Activated CD8-positive, alpha-beta memory T cell treated with anti-CD3 and anti-CD28 coated beads for 48 hours (primary cell): ENCODE data around the gene GRB10.

Source experiments
- DNase-seq, 3 experiments: peaks; one replicate each; pipeline ENCODE4 v3.0.0-alpha.2; 2020; ENCODE audit warnings: low read depth in 2 of 3, low spot score in 2 of 3

GRB10 gene

GRCh38 chr7:50782375-50783208 is at the start of gene GRB10:
TSS of gene GRB10 (minus strand) at chr7:50782896. CDS start at chr7:50732322, 50,574 bp downstream.
- no peak for DNase-seq

DNA sequence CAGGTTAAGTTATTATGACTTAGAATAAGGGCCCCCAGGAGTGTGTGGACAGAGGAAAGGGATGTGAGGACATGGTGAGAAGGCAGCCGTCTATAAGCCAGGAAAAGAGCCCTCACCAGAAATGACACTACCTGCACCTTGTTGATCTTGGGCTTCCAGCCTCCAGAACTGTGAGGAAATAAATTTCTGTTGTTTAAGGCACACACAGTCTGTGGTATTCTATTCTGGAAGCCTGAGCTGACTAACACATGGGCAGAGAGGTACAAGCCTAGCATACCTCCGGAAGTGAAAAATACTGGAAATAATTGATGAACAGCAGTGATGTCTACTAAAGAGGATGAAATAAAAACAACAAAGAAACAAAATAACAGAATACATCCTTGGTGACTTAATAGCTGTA is 46.1 kb upstream of the GRB10 start:
- no peak for DNase-seq

GRCh38 chr7:50828116-50828515 is 45.4 kb upstream of the GRB10 start:
- DNase-seq, result no peak

- DNase-seq, result no peak
Measured at GRCh38 chr7:50827281-50827680, 44.6 kb upstream of the GRB10 start.

- peak in 2 of 3 experiments; percentile 8 to 18 for DNase-seq
Measured at GRCh38 chr7:50826371-50827172, 43.9 kb upstream of the GRB10 start.

DNA sequence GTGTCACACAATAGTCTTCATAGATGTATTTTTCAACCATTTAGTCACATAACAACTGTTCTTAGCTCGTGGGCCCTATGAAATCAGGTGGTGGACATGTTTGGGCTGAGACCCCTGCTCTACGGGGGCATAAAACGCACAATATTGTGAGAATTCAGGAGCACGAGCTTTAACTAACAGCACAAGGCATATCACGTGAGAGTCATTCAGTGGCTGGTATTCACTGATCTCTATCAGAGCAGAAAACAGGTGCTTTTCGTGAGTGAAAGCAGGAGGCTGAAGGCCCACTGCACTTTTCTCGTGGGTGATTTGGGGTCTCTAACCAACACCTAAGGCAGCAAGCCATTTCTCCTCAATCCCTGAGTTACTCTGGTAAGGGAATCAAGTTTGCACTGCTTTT is 42.8 kb upstream of the GRB10 start:
- no peak for DNase-seq

- DNase-seq, result no peak
Measured at GRCh38 chr7:50824882-50825281, 42.2 kb upstream of the GRB10 start.

GRCh38 chr7:50822706-50823105 is 40.0 kb upstream of the GRB10 start:
- DNase-seq, result no peak

DNA sequence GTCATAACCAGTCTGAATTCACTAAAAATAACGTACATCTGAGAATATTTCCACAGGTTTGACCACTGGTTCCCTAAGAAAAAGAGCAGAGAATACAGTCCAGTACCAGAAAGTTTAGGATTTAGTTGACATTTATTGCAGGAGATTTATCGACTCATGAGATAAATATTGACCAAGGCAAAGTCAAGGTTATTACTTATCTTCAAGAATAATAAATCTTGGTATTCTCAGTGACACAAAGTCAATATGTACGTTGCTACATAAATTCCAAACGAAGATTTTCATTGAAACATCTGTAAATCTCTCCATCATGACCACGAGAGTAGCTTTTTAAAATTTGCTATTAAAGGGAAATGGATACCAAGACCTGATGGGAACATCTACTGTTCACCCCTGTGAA is 39.4 kb upstream of the GRB10 start:
- DNase-seq, result no peak

- DNase-seq, result no peak
Measured at GRCh38 chr7:50821457-50822008, 38.8 kb upstream of the GRB10 start.

DNA sequence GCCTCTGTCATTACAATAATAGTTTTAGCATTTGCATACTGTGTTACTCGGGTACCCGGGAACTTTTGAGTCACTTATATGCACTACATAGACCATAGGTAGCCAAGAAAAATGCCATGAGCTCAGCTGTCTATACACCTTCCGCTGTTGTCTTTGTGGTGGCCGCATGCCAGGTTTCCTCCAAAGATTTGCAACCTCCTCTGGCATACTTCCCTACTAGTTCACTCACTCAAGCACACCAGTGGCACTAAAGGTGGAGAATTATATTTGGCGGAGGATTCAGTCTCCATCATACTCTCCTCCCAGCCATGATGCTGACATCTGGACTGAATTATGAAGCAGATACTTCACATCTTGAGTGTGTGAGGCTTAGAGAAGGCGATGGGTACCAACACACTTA is 35.6 kb upstream of the GRB10 start:
- DNase-seq, result no peak

- no peak for DNase-seq
Measured at GRCh38 chr7:50817561-50817960, 34.9 kb upstream of the GRB10 start.

GRCh38 chr7:50815138-50815537 is 32.4 kb upstream of the GRB10 start:
- DNase-seq, result no peak

DNA sequence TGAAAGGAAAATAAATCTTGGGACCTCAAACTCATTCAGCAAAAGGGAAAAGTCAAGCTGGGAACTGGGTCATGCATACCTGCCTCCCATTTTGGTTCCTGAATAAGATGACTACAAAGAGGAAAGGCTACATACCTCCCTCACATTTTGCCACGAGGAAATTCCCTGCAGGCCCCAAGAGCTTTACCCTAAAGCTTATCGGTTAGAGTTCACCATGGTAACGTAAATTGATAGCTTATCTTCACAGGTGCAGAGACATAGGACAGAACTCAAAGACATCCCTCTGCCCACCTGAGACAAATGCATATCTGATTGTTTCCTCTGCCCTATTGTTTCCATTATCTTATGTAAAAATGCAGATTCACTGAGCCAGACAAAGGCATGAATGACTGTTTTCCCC is 31.5 kb upstream of the GRB10 start:
- no peak for DNase-seq

- no peak for DNase-seq
Measured at GRCh38 chr7:50812841-50813475, 30.3 kb upstream of the GRB10 start.

DNA sequence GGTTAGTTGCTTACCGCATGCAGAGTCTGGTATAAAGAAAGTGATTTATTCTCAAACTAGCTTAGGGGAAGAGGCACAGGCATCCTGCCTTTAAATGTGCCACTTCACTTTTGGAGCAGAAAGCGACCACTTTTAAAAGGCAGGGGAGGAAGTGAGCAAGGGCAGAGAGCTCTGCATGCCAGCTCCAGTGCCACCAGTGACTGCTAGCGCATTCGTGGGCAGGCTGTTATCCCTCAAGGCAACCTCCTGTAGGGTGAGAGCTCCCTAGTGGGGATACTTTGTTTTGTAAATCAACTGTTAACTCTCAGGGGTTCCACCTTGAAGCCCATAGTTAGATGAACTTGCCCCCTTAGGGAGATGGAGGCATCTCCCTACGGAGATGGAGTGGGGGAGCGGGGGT is 29.4 kb upstream of the GRB10 start:
- no peak for DNase-seq

GRCh38 chr7:50808282-50808888 is 25.7 kb upstream of the GRB10 start:
- DNase-seq, result no peak

- DNase-seq, result no peak
Measured at GRCh38 chr7:50807026-50807730, 24.5 kb upstream of the GRB10 start.

GRCh38 chr7:50806143-50806542 is 23.4 kb upstream of the GRB10 start:
- DNase-seq, result no peak

DNA sequence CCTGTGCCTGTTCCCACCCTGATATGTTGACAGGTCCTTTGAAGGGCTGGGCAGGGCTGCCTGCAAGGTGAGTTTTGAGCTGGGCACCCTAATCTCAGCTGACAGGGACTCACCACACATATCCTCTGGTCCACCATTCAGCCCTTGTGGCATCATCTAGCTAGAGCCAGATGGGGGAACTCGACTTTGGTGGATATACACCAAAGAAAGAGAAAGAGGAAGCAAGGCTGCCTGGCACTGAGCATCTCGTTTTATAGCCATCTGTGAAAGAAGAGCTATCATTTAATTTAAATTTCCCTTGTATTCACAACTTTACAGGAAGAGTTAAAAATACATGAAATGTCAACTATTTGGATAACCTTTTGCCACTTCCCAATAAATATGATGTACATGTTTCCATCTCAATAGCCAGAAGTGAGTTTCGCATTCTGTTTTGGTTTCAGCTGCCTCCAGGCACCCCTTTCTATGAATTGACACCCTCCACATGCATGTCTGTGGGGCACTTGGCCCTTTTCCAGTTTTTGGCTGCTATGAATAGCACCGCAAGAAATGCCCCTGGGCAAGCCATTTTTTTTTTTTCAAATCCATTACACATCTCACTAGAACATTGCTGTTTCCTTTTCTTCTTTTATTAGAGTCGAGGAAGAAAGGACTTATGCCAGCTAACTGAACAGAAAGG is 22.9 kb upstream of the GRB10 start:
- no peak for DNase-seq
